Measurements from ENCODE around the gene ADAM12. TPM values are rescaled to one million over a fixed set of nuclear protein-coding genes. Genes with fewer than 3 reads are reported as not detected.

ADAM12 gene
- total RNA-seq, 2 donors from 2014 or later, result under 0.01 to 0.52 TPM

GRCh38 chr10:126124046-126124445, 264.2 kb downstream of the ADAM12 start:
- H3K4me3 ChIP-seq, result no peak overlapping the region
- 71 to 73% methylated on average over 7 of the region's 7 CpGs for WGBS, 2 donors
- TF ChIP-seq POLR2A (IDR thresholded peaks at IDR 0.05) (no peak), CTCF (IDR thresholded peaks at IDR 0.05) (no peak)
- intact Hi-C loops (cut with DNase I), result no loop called here
- H3K27ac ChIP-seq, result no peak overlapping the region
- ATAC-seq (no peak), DNase-seq (no peak)
- no peaks in the 10 kb centered on the region for H3K36me3 ChIP-seq (replicated peaks in 1 of 2; ENCODE audit: insufficient read depth in 1 of 2, low read depth in 2 of 2)
- H3K27me3 ChIP-seq, result no peaks in the 10 kb centered on the region
- H3K4me1 ChIP-seq, result no peaks in the 10 kb centered on the region
- no peaks in the 10 kb centered on the region for H3K9me3 ChIP-seq

GRCh38 chr10:126123466-126123865, 264.8 kb downstream of the ADAM12 start:
- ATAC-seq, result no peak
- intact Hi-C loops (cut with DNase I), result no loop called here

GRCh38 chr10:126122881-126123280, 265.4 kb downstream of the ADAM12 start:
- no peak for TF ChIP-seq POLR2A (IDR thresholded peaks at IDR 0.05)
- no peak for TF ChIP-seq CTCF (IDR thresholded peaks at IDR 0.05)
- no peak overlapping the region for H3K4me3 ChIP-seq
- intact Hi-C loops (cut with DNase I), result no loop called here
- no peak overlapping the region for H3K27ac ChIP-seq
- H3K36me3 ChIP-seq (replicated peaks in 1 of 2; ENCODE audit: insufficient read depth in 1 of 2, low read depth in 2 of 2), result no peaks in the 10 kb centered on the region
- no peak for ATAC-seq
- H3K4me1 ChIP-seq, result no peaks in the 10 kb centered on the region
- no peaks in the 10 kb centered on the region for H3K9me3 ChIP-seq
- DNase-seq, result no peak
- WGBS, 2 donors, result 28 to 30% methylated on average over 1 of the region's 1 CpG
- no peaks in the 10 kb centered on the region for H3K27me3 ChIP-seq

More at GRCh38 chr10:126123466-126123865, 264.8 kb downstream of the ADAM12 start:
- Histone ChIP-seq H3K27ac (no peak overlapping the region), H3K27me3 (no peaks in the 10 kb centered on the region), H3K4me1 (no peaks in the 10 kb centered on the region), H3K36me3 (replicated peaks in 1 of 2; ENCODE audit: insufficient read depth in 1 of 2, low read depth in 2 of 2) (no peaks in the 10 kb centered on the region), H3K4me3 (no peak overlapping the region), H3K9me3 (no peaks in the 10 kb centered on the region)
- no peak for TF ChIP-seq CTCF (IDR thresholded peaks at IDR 0.05)
- no peak for TF ChIP-seq POLR2A (IDR thresholded peaks at IDR 0.05)
- no peak for DNase-seq
- 88 to 92% methylated on average over 7 to 10 of the region's 10 CpGs for WGBS, 2 donors

- TF ChIP-seq CTCF (IDR thresholded peaks at IDR 0.05), result no peak
- no peak for TF ChIP-seq POLR2A (IDR thresholded peaks at IDR 0.05)
- DNase-seq (no peak), ATAC-seq (no peak)
- intact Hi-C loops (cut with DNase I), result no loop called here
- H3K4me3 ChIP-seq, result no peak overlapping the region
- WGBS, 2 donors, result 47 to 52% methylated on average over 3 of the region's 3 CpGs
- H3K4me1 ChIP-seq, result no peaks in the 10 kb centered on the region
- H3K27ac ChIP-seq, result no peak overlapping the region
- H3K9me3 ChIP-seq, result no peaks in the 10 kb centered on the region
- no peaks in the 10 kb centered on the region for H3K27me3 ChIP-seq
- no peaks in the 10 kb centered on the region for H3K36me3 ChIP-seq (replicated peaks in 1 of 2; ENCODE audit: insufficient read depth in 1 of 2, low read depth in 2 of 2)
Measured at GRCh38 chr10:126119599-126119998, 268.7 kb downstream of the ADAM12 start.

- 50 to 54% methylated on average over 4 of the region's 4 CpGs for WGBS, 2 donors
- no peaks in the 10 kb centered on the region for H3K27me3 ChIP-seq
- no peaks in the 10 kb centered on the region for H3K36me3 ChIP-seq (replicated peaks in 1 of 2; ENCODE audit: insufficient read depth in 1 of 2, low read depth in 2 of 2)
- no peak for TF ChIP-seq CTCF (IDR thresholded peaks at IDR 0.05)
- no peak for TF ChIP-seq POLR2A (IDR thresholded peaks at IDR 0.05)
- no peaks in the 10 kb centered on the region for H3K9me3 ChIP-seq
- intact Hi-C loops (cut with DNase I), result no loop called here
- DNase-seq, result no peak
- no peak overlapping the region for H3K4me3 ChIP-seq
- H3K27ac ChIP-seq, result no peak overlapping the region
- no peaks in the 10 kb centered on the region for H3K4me1 ChIP-seq
- no peak for ATAC-seq
Measured at GRCh38 chr10:126118476-126118875, 269.8 kb downstream of the ADAM12 start.
